ENCODE measurements around the gene NOL7.

Gene NOL7

DNA sequence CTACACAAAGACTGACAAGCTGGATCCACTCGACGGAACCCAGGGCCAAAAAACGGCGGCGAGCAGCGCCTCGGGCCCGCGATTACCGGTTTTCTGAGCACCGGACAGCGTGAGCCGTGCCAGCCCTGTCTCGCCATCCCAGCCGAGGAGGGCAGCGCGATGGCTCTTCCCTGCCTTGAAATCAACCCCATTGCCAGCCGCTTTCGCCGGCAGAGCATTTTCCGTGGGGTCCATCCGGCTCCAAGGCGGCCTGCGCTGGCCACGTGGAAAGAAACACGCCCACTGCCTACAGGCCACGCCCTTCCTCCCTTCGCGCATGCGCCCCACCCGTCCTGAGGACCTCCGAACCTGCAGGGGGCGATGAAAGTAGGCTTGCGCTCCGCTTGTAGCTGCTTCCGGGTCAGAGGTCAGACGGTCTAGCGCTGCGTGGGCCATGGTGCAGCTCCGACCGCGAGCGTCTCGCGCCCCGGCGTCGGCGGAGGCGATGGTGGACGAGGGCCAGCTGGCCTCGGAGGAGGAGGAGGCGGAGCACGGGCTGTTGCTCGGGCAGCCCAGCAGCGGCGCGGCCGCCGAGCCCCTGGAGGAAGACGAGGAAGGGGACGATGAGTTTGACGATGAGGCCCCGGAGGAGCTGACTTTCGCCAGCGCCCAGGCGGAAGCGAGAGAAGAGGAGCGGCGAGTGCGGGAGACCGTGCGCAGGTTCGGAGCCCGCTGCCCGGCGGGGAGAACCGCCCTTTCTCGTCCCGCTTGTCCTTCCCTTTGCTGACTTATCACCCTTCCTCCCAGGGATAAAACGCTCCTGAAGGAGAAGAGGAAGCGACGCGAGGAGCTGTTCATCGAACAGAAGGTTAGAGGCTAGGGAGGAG, at the start of gene NOL7:
NOL7 (plus strand) TSS at position 410 of the 866 bp plus-strand sequence; CDS start at position 434, 24 bp downstream.
- no peaks in the 10 kb centered on the region for H3K9me3 ChIP-seq (ENCODE audit: control insufficient read depth, low read length)
- peak within 1 kb of the TSS; percentile 74 for H3K4me3 ChIP-seq (ENCODE audit: low read length)
- peaks cover 9% of the 10 kb centered on the region for H3K4me1 ChIP-seq (ENCODE audit: control insufficient read depth, insufficient read depth, low read length)
- H3K9ac ChIP-seq (ENCODE audit: low read length) = peak within 1 kb of the TSS; percentile 89
- no peaks in the 10 kb centered on the region for H3K27me3 ChIP-seq (ENCODE audit: control insufficient read depth, insufficient read depth, low read length)
- peaks cover 6% of the 10 kb centered on the region for H3K36me3 ChIP-seq (ENCODE audit: control insufficient read depth, insufficient read depth, low read length)

DNA sequence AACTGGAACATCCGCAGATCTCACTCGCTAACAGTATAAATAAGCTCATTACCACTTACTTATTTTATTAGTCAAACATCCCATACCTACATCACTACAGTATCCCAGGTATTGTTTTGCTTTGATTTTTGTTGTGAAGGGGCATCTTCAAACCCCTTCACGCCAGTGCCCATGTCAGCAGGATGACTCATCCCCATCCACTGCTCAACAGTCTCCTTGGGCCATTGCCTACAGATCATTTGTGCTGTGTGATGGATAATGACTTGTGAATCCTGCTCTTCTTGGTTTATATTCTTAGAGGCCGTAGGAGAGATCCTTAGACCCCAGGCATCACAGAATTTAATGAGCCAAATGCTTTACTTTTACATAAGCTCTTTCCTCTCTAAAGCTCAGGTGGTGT, 49.2 kb upstream of the NOL7 start:
- H3K4me3 ChIP-seq (ENCODE audit: low read length) = no peak overlapping the region
- H3K27me3 ChIP-seq (ENCODE audit: control insufficient read depth, insufficient read depth, low read length) = peaks cover 4% of the 10 kb centered on the region
- no peaks in the 10 kb centered on the region for H3K36me3 ChIP-seq (ENCODE audit: control insufficient read depth, insufficient read depth, low read length)
- H3K4me1 ChIP-seq (ENCODE audit: control insufficient read depth, insufficient read depth, low read length) = no peaks in the 10 kb centered on the region
- no peaks in the 10 kb centered on the region for H3K9me3 ChIP-seq (ENCODE audit: control insufficient read depth, low read length)
- no peak overlapping the region for H3K9ac ChIP-seq (ENCODE audit: low read length)

DNA sequence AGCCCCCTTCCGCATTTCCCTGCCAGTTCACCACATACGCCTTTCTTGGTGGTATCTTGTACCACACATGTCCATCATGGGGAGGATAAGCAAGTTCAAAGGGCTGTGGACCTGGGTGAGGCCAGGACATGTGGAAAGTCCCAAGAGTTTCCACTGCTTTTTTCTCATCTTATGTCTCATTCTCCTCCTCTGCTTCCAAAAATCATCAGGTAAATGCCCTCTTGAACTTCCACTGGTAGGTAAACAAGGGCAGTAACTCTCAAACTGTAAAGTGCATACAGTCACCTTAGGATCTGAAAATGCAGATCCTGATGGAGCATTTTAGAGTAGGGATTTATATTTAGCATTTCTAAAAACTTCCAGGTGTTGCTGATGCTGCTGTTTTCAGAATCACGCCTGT, 48.6 kb upstream of the NOL7 start:
- Histone ChIP-seq H3K36me3 (ENCODE audit: control insufficient read depth, insufficient read depth, low read length) (no peaks in the 10 kb centered on the region), H3K4me1 (ENCODE audit: control insufficient read depth, insufficient read depth, low read length) (no peaks in the 10 kb centered on the region), H3K9ac (ENCODE audit: low read length) (no peak overlapping the region), H3K27me3 (ENCODE audit: control insufficient read depth, insufficient read depth, low read length) (peaks cover 4% of the 10 kb centered on the region), H3K4me3 (ENCODE audit: low read length) (no peak overlapping the region), H3K9me3 (ENCODE audit: control insufficient read depth, low read length) (no peaks in the 10 kb centered on the region)

DNA sequence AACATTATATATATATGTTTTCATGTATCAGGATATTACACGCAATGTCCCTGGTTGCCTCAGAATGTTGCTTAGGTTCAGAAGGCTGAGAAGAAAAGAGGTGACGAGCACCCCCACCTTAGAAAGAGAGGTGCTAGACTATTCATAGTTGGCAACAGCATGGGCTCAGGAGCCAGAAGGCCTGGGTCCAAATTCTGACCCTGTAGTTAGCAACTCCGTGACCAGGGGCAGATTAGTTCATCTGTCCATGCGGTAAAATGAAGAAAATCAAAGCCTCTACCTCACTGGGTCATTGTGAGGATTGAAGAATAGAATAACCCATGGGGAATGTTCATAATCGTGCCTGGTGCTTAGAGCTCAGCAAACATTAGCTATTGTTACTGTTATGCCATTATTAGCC, 46.2 kb upstream of the NOL7 start:
- Histone ChIP-seq H3K9ac (ENCODE audit: low read length) (no peak overlapping the region), H3K36me3 (ENCODE audit: control insufficient read depth, insufficient read depth, low read length) (no peaks in the 10 kb centered on the region), H3K4me1 (ENCODE audit: control insufficient read depth, insufficient read depth, low read length) (peaks cover 8% of the 10 kb centered on the region), H3K9me3 (ENCODE audit: control insufficient read depth, low read length) (no peaks in the 10 kb centered on the region), H3K27me3 (ENCODE audit: control insufficient read depth, insufficient read depth, low read length) (peaks cover 4% of the 10 kb centered on the region), H3K4me3 (ENCODE audit: low read length) (no peak overlapping the region)

DNA sequence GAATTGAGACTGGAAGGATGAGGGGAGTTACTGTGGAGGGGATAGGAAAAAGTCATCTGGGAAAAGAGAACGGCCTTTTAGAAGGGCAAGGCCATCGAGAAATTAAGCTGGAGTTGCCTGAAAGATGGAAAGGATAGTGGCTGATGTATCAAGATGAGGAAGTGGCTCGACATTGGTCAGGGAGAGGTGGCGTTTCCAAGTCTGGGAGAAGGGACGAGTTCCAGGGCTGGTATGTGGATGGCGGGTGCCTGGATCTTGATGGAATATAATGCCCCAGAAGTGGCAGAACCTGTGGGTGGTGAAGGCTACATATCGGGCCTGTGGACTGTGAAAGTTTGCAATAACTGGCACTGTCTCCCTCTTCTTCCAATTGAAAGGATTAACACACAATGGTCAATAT, 42.9 kb upstream of the NOL7 start:
- Histone ChIP-seq H3K27me3 (ENCODE audit: control insufficient read depth, insufficient read depth, low read length) (peaks cover 4% of the 10 kb centered on the region), H3K9me3 (ENCODE audit: control insufficient read depth, low read length) (no peaks in the 10 kb centered on the region), H3K4me1 (ENCODE audit: control insufficient read depth, insufficient read depth, low read length) (peaks cover 13% of the 10 kb centered on the region), H3K9ac (ENCODE audit: low read length) (no peak overlapping the region), H3K36me3 (ENCODE audit: control insufficient read depth, insufficient read depth, low read length) (no peaks in the 10 kb centered on the region), H3K4me3 (ENCODE audit: low read length) (no peak overlapping the region)

DNA sequence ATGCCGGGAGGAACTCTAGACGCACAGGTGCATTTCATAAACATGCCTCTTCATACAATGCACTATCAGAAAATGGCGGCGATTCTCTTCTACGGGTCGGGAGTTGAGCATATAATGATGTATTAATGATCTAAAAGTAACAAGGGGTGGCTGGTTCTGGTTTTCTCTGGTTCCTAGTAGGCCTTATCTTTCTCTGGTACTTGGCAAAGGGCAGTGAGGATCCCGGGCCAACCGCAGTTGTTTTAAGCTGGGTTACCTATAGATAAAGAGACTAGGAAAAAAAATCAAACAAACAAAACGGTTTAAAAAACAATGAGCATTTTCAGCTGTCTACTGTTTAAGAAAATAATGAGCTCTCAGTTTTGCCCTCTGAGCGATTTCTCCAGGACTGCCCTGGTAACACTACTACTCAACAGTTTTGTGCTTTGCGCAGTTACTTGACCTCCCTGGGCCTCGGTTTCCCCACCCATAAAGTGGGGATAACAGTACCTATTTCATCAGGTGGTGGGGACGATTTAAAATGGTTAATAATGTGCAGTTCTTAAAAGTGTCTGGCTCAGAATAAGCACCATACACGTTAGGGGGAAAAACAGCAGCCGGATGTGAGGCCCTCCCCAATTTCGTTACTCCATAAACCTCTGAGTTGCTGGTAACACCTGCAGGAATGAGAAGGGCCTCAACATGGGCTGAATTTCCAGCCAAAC, 42.0 kb upstream of the NOL7 start:
- Histone ChIP-seq H3K9ac (ENCODE audit: low read length) (peak overlapping the region; percentile 93), H3K4me1 (ENCODE audit: control insufficient read depth, insufficient read depth, low read length) (peaks cover 13% of the 10 kb centered on the region), H3K27me3 (ENCODE audit: control insufficient read depth, insufficient read depth, low read length) (peaks cover 4% of the 10 kb centered on the region), H3K4me3 (ENCODE audit: low read length) (peak overlapping the region; percentile 48), H3K9me3 (ENCODE audit: control insufficient read depth, low read length) (no peaks in the 10 kb centered on the region), H3K36me3 (ENCODE audit: control insufficient read depth, insufficient read depth, low read length) (no peaks in the 10 kb centered on the region)

DNA sequence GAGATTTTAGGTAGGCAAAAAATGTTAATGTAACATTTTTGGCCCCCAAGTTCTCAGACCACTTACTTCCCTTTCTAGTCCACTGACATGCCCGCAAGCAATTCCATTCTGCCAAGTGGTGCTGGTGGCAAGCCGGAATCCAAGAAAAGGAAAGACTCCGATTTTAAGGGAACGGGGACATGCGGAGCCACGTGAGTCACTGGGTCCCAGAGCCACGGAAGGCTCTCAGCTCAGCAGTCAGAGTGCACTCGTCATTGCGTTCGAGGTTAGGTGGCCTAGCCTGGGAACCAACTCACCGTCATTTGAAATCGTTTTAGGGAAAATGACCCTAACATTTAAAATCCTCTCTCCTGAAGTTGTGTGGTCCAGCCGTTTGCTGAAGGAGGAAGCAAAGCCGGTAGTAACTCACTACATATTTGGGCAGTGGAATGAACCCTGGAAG, 41.4 kb upstream of the NOL7 start:
- peaks cover 13% of the 10 kb centered on the region for H3K4me1 ChIP-seq (ENCODE audit: control insufficient read depth, insufficient read depth, low read length)
- H3K27me3 ChIP-seq (ENCODE audit: control insufficient read depth, insufficient read depth, low read length) = no peaks in the 10 kb centered on the region
- H3K9me3 ChIP-seq (ENCODE audit: control insufficient read depth, low read length) = no peaks in the 10 kb centered on the region
- peak overlapping the region; percentile 93 for H3K9ac ChIP-seq (ENCODE audit: low read length)
- no peaks in the 10 kb centered on the region for H3K36me3 ChIP-seq (ENCODE audit: control insufficient read depth, insufficient read depth, low read length)
- H3K4me3 ChIP-seq (ENCODE audit: low read length) = peak overlapping the region; percentile 48

DNA sequence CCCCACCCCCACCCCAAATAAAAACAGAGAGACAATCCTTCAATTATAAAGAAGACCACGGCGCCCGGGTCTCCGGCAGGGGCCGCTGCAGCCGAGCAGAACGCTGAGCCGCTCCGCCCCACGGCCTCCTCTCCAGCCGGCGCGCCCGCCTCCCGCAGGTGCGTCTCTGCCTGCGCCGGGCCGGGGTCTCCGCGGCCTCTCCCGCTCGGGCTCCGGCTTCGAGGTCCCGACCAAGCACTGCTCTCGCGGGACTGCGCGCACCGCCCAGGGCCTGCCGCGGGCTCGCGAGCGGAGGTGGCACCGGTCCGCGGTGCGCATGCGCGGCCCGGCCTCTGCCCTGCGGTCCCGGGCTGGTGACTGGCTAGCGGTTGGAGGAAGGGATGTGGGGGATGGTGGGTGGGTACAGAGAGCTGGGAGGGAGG, 41.0 kb upstream of the NOL7 start:
- Histone ChIP-seq H3K27me3 (ENCODE audit: control insufficient read depth, insufficient read depth, low read length) (no peaks in the 10 kb centered on the region), H3K4me3 (ENCODE audit: low read length) (peak overlapping the region; percentile 77), H3K9ac (ENCODE audit: low read length) (peak overlapping the region; percentile 93), H3K36me3 (ENCODE audit: control insufficient read depth, insufficient read depth, low read length) (no peaks in the 10 kb centered on the region), H3K9me3 (ENCODE audit: control insufficient read depth, low read length) (no peaks in the 10 kb centered on the region), H3K4me1 (ENCODE audit: control insufficient read depth, insufficient read depth, low read length) (peaks cover 13% of the 10 kb centered on the region)

DNA sequence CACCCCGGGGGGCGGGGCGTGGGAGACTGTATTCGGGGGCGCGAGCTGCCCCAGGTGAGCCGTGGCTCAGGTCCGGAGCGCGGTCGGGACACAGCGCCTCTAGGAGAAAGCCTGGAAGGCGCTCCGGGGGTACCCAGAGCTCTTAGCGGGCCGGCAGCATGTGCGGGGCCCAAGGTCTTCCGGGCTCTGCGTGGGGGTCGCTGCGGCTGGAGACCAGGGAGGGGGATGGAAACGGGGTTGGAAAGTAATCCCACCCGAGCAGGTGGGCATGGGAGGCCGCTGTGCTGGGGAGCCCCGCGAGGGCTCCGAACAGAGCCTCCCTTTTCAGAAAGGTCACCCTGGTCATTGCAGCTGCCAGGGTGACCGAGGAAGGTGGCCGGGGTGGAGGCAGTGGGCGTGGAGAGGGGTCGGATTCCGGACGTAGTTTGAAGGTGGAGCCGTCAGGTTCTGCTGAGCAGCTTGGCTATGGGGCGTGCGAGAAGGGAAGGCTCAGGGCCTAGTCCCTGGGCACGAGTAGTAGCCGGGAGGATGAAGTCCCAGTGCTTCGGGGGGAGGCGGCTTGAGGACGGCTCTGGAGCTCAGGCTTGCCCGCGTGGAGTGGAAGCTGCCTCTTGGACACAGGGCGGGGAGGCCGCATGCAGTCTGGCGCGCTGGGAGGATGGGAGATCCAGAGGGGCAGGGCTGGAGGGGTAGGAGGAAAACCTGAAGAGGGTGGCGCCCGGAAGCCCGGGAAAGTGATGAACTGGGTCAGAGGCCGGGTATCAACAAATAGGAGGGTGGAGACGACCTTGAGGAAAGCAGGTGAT, 40.4 kb upstream of the NOL7 start, which contains the start of gene SIRT5:
SIRT5 (plus strand) TSS at position 31 of the 806 bp plus-strand sequence. CDS start 9,510 bp downstream, outside the sequence.
- H3K4me1 ChIP-seq (ENCODE audit: control insufficient read depth, insufficient read depth, low read length) = peaks cover 13% of the 10 kb centered on the region
- H3K9me3 ChIP-seq (ENCODE audit: control insufficient read depth, low read length) = no peaks in the 10 kb centered on the region
- no peaks in the 10 kb centered on the region for H3K27me3 ChIP-seq (ENCODE audit: control insufficient read depth, insufficient read depth, low read length)
- H3K4me3 ChIP-seq (ENCODE audit: low read length) = peak within 1 kb of the TSS; percentile 77
- no peaks in the 10 kb centered on the region for H3K36me3 ChIP-seq (ENCODE audit: control insufficient read depth, insufficient read depth, low read length)
- H3K9ac ChIP-seq (ENCODE audit: low read length) = peak within 1 kb of the TSS; percentile 93

DNA sequence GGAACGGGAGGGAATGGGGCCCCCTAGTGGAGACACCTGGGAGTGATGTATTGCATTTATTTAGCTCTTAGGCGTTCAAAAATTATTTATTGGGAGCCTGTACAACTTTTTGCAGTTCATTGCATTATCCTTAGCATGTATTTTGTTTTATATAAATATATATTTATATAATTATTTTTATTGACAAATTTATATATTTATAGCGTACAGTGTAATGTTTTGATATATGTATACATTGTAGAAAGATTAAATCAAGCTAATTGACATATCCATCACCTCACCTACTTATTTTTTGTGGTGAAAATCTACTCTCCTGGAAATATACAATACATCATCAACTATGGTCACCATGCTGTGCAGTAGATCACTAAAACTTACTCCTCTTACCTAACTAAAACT, 39.8 kb upstream of the NOL7 start:
- H3K36me3 ChIP-seq (ENCODE audit: control insufficient read depth, insufficient read depth, low read length) = no peaks in the 10 kb centered on the region
- peaks cover 13% of the 10 kb centered on the region for H3K4me1 ChIP-seq (ENCODE audit: control insufficient read depth, insufficient read depth, low read length)
- H3K9ac ChIP-seq (ENCODE audit: low read length) = peak overlapping the region; percentile 93
- H3K4me3 ChIP-seq (ENCODE audit: low read length) = no peak overlapping the region
- H3K27me3 ChIP-seq (ENCODE audit: control insufficient read depth, insufficient read depth, low read length) = no peaks in the 10 kb centered on the region
- no peaks in the 10 kb centered on the region for H3K9me3 ChIP-seq (ENCODE audit: control insufficient read depth, low read length)

DNA sequence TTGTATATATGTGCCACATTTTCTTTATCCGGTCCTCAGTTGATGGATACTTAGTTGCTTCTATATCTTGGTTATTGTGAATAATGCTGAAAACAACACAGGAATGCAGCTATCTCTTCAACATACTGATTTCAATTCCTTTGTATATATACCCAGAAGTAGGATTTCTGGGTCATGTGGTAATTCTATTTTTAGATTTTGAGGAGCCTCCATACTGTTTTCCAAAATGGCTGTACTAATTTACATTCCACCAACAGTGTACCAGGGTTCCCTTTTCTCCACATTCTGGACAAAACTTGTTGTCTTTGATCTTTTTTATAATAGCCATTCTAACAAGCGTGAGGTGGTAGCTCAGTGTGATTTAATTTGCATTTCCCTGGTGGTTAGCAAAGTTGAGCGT, 39.1 kb upstream of the NOL7 start:
- Histone ChIP-seq H3K36me3 (ENCODE audit: control insufficient read depth, insufficient read depth, low read length) (no peaks in the 10 kb centered on the region), H3K9ac (ENCODE audit: low read length) (no peak overlapping the region), H3K9me3 (ENCODE audit: control insufficient read depth, low read length) (no peaks in the 10 kb centered on the region), H3K27me3 (ENCODE audit: control insufficient read depth, insufficient read depth, low read length) (no peaks in the 10 kb centered on the region), H3K4me3 (ENCODE audit: low read length) (no peak overlapping the region), H3K4me1 (ENCODE audit: control insufficient read depth, insufficient read depth, low read length) (peaks cover 13% of the 10 kb centered on the region)
